HL-60 (cell line): ENCODE results near the gene GLRX5.

Experiments used
- SPI1 ChIP-seq: IDR thresholded peaks from 2 replicates; pipeline ENCODE4 v1.6.1; 2012; ENCODE audit warnings: low read depth, mild to moderate bottlenecking, borderline replicate concordance
- TF ChIP-seq, protein P1 (sequence below): IDR thresholded peaks from one replicate; pipeline ENCODE4 v1.5.1; 2011; ENCODE audit warnings: low read length, control low read depth, inconsistent platforms; ENCODE audit not compliant: insufficient read depth

DNA sequence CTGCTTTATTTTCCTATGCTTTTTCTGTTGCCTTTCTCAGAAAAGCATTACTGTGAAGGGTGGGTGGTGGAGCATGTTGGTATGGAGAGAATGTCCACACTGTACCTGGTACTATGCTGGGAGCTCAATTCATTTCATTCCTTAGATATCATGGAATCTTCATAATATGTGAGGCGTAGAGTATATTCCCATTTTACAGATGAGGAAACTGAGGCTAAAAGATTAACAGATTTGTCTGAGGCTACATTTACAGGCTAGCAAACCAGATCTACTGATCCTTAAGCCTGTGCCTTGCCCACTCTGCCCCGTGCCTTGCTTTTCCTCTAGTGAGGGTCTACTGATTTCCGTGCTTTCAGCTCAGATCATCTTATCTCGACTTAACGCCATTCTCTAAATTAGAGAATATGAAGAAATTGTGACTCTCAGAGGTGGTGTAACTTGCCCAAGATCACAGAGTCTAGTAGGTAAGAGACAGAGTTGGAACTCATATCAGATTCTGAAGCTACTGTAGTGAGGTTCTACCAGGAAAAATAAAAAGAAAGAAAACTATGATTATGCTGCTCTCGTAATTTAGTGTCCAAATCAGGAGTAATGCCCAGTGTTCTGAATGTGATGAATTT is 5.5 kb downstream of the GLRX5 start:
- TF ChIP-seq, protein P1, sequence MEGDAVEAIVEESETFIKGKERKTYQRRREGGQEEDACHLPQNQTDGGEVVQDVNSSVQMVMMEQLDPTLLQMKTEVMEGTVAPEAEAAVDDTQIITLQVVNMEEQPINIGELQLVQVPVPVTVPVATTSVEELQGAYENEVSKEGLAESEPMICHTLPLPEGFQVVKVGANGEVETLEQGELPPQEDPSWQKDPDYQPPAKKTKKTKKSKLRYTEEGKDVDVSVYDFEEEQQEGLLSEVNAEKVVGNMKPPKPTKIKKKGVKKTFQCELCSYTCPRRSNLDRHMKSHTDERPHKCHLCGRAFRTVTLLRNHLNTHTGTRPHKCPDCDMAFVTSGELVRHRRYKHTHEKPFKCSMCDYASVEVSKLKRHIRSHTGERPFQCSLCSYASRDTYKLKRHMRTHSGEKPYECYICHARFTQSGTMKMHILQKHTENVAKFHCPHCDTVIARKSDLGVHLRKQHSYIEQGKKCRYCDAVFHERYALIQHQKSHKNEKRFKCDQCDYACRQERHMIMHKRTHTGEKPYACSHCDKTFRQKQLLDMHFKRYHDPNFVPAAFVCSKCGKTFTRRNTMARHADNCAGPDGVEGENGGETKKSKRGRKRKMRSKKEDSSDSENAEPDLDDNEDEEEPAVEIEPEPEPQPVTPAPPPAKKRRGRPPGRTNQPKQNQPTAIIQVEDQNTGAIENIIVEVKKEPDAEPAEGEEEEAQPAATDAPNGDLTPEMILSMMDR: no peak
- no peak for TF ChIP-seq SPI1
